ENCODE measurements around the gene AFAP1. TPM values are rescaled to one million over a fixed set of nuclear protein-coding genes. Genes with fewer than 3 reads are reported as not detected.

AFAP1 gene
- total RNA-seq, 1 donor from 2014 or later: 55.6 TPM

DNA sequence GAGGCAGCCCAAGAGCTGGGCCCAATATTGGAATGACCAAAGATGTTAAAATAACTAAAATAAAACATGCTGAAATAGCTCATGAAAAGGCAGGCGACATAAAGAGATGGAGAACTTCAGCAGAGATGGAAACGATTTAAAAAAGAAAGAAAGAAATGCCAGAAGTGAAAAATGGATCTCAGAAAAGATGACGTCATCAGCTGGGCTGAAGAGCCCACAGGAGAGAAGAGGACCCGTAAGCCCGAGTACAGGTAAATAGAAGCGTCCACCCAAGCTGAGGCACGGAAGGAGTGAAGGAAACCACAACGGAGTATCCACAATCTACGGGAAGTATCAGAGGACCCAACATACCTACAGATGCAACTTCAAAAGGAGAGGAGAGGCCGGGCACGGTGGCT, 112.8 kb downstream of the AFAP1 start:
- H3K36me3 ChIP-seq (ENCODE audit: control insufficient read depth, insufficient read depth, low read length): no peaks in the 10 kb centered on the region

GRCh38 chr4:7826176-7826908, 113.3 kb downstream of the AFAP1 start:
- TF ChIP-seq, protein P1, sequence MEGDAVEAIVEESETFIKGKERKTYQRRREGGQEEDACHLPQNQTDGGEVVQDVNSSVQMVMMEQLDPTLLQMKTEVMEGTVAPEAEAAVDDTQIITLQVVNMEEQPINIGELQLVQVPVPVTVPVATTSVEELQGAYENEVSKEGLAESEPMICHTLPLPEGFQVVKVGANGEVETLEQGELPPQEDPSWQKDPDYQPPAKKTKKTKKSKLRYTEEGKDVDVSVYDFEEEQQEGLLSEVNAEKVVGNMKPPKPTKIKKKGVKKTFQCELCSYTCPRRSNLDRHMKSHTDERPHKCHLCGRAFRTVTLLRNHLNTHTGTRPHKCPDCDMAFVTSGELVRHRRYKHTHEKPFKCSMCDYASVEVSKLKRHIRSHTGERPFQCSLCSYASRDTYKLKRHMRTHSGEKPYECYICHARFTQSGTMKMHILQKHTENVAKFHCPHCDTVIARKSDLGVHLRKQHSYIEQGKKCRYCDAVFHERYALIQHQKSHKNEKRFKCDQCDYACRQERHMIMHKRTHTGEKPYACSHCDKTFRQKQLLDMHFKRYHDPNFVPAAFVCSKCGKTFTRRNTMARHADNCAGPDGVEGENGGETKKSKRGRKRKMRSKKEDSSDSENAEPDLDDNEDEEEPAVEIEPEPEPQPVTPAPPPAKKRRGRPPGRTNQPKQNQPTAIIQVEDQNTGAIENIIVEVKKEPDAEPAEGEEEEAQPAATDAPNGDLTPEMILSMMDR (IDR thresholded peaks at IDR 0.05; ENCODE audit: insufficient read depth, low read length, poor library complexity, severe bottlenecking): no peak
- Histone ChIP-seq H3K36me3 (ENCODE audit: control insufficient read depth, insufficient read depth, low read length) (no peaks in the 10 kb centered on the region), H3K4me3 (ENCODE audit: low read depth, low read length) (no peak overlapping the region), H3K27me3 (ENCODE audit: control insufficient read depth, insufficient read depth, low read length) (no peaks in the 10 kb centered on the region)
- no peak for DNase-seq (ENCODE audit: low read depth)

More for the DNA sequence above, 112.8 kb downstream of the AFAP1 start:
- DNase-seq (ENCODE audit: low read depth): no peak
- Histone ChIP-seq H3K4me3 (ENCODE audit: low read depth, low read length) (no peak overlapping the region), H3K27me3 (ENCODE audit: control insufficient read depth, insufficient read depth, low read length) (no peaks in the 10 kb centered on the region)
- TF ChIP-seq, protein P1 (IDR thresholded peaks at IDR 0.05; ENCODE audit: insufficient read depth, low read length, poor library complexity, severe bottlenecking): no peak

- TF ChIP-seq, protein P1 (IDR thresholded peaks at IDR 0.05; ENCODE audit: insufficient read depth, low read length, poor library complexity, severe bottlenecking): no peak
- H3K36me3 ChIP-seq (ENCODE audit: control insufficient read depth, insufficient read depth, low read length): no peaks in the 10 kb centered on the region
- DNase-seq (ENCODE audit: low read depth): no peak
Measured at GRCh38 chr4:7824218-7824617, 115.4 kb downstream of the AFAP1 start.

GRCh38 chr4:7823416-7823824, 116.2 kb downstream of the AFAP1 start:
- Histone ChIP-seq H3K4me3 (ENCODE audit: low read depth, low read length) (no peak overlapping the region), H3K36me3 (ENCODE audit: control insufficient read depth, insufficient read depth, low read length) (no peaks in the 10 kb centered on the region), H3K27me3 (ENCODE audit: control insufficient read depth, insufficient read depth, low read length) (no peaks in the 10 kb centered on the region)
- DNase-seq (ENCODE audit: low read depth): no peak
- TF ChIP-seq, protein P1 (IDR thresholded peaks at IDR 0.05; ENCODE audit: insufficient read depth, low read length, poor library complexity, severe bottlenecking): no peak

More at GRCh38 chr4:7824218-7824617, 115.4 kb downstream of the AFAP1 start:
- no peaks in the 10 kb centered on the region for H3K27me3 ChIP-seq (ENCODE audit: control insufficient read depth, insufficient read depth, low read length)
- no peak overlapping the region for H3K4me3 ChIP-seq (ENCODE audit: low read depth, low read length)

GRCh38 chr4:7822877-7823276, 116.8 kb downstream of the AFAP1 start:
- TF ChIP-seq, protein P1 (IDR thresholded peaks at IDR 0.05; ENCODE audit: insufficient read depth, low read length, poor library complexity, severe bottlenecking): no peak
- DNase-seq (ENCODE audit: low read depth): no peak
- no peaks in the 10 kb centered on the region for H3K36me3 ChIP-seq (ENCODE audit: control insufficient read depth, insufficient read depth, low read length)
- no peak overlapping the region for H3K4me3 ChIP-seq (ENCODE audit: low read depth, low read length)
- no peaks in the 10 kb centered on the region for H3K27me3 ChIP-seq (ENCODE audit: control insufficient read depth, insufficient read depth, low read length)

GRCh38 chr4:7822137-7822505, 117.5 kb downstream of the AFAP1 start:
- no peak for DNase-seq (ENCODE audit: low read depth)
- H3K36me3 ChIP-seq (ENCODE audit: control insufficient read depth, insufficient read depth, low read length): no peaks in the 10 kb centered on the region
- TF ChIP-seq, protein P1 (IDR thresholded peaks at IDR 0.05; ENCODE audit: insufficient read depth, low read length, poor library complexity, severe bottlenecking): no peak
- H3K4me3 ChIP-seq (ENCODE audit: low read depth, low read length): no peak overlapping the region
- H3K27me3 ChIP-seq (ENCODE audit: control insufficient read depth, insufficient read depth, low read length): no peaks in the 10 kb centered on the region

All from kidney epithelial cell (primary cell).